Measurements from ENCODE around the gene CAPNS1.

DNA sequence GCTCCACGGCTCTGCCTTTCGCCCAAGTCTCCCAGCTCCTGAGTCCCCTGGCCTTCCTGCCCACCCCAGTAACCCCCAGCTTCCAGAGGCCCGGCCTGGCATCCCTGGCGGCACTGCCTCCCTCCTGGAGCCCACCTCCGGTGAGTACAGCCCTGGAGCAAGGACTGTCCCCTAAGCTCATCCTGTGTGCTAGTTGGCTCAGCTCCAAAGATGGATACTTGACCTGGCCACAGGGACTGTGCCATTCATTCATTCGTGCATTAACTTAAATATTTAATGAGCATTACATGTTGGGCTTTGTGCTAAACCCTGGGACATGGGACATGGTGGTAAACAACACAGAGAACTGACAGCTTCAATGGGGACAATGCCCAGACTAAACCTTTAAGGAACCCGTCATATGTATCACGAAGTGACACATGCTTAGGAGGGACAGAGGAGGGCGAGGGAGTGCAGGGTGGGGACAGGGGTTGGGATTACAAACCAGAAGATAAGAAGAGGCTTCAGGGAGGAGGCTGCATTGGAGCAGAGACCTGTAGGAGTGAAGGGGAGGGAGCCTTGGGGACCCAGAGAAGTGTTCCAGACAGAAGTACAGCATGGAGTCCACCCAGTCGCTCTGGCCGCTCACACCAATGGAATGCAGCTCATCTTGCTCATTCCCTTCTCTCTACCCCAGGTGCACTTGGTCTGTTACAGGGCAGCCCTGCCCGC lies 35.9 kb upstream of the CAPNS1 start:
- TF ChIP-seq, protein P1, sequence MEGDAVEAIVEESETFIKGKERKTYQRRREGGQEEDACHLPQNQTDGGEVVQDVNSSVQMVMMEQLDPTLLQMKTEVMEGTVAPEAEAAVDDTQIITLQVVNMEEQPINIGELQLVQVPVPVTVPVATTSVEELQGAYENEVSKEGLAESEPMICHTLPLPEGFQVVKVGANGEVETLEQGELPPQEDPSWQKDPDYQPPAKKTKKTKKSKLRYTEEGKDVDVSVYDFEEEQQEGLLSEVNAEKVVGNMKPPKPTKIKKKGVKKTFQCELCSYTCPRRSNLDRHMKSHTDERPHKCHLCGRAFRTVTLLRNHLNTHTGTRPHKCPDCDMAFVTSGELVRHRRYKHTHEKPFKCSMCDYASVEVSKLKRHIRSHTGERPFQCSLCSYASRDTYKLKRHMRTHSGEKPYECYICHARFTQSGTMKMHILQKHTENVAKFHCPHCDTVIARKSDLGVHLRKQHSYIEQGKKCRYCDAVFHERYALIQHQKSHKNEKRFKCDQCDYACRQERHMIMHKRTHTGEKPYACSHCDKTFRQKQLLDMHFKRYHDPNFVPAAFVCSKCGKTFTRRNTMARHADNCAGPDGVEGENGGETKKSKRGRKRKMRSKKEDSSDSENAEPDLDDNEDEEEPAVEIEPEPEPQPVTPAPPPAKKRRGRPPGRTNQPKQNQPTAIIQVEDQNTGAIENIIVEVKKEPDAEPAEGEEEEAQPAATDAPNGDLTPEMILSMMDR (IDR thresholded peaks at IDR 0.05), result no peak
- TF ChIP-seq POLR2A (IDR thresholded peaks at IDR 0.05), result no peak
- TF ChIP-seq EP300 (IDR thresholded peaks at IDR 0.05), result no peak
- TF ChIP-seq POLR2AphosphoS5 (IDR thresholded peaks at IDR 0.05), result no peak

All from suprapubic skin (tissue), 4 donors.